Endothelial cell of umbilical vein (primary cell): ENCODE results near the gene SETDB1.

Experiments
- CTCF ChIP-seq, 2 donors: IDR thresholded peaks; 1 replicate in 1 of 2; 2 replicates in 1 of 2; pipeline ENCODE4 v1.5.1; 2011; ENCODE audit warnings: low read length in 2 of 2, mild to moderate bottlenecking in 2 of 2, moderate library complexity in 2 of 2, control low read depth in 1 of 2, inconsistent platforms in 1 of 2, low read depth in 1 of 2; ENCODE audit not compliant: insufficient read depth in 1 of 2; ENCODE audit errors: extremely low read depth in 1 of 2
- EZH2 ChIP-seq: IDR thresholded peaks from 2 replicates; pipeline ENCODE4 v1.6.1; 2012; ENCODE audit warnings: borderline replicate concordance, low read depth, mild to moderate bottlenecking, moderate library complexity, low read length, inconsistent platforms; ENCODE audit not compliant: severe bottlenecking
- FOS ChIP-seq: IDR thresholded peaks from 2 replicates; pipeline ENCODE4 v1.6.1; 2011; ENCODE audit warnings: mild to moderate bottlenecking, low read length, moderate library complexity, borderline replicate concordance; ENCODE audit not compliant: insufficient read depth
- GATA2 ChIP-seq: IDR thresholded peaks from 2 replicates; pipeline ENCODE4 v1.7.0; 2011; ENCODE audit warnings: low read depth, mild to moderate bottlenecking, moderate library complexity, mixed read lengths, low read length; ENCODE audit not compliant: insufficient read length, insufficient read depth
- JUN ChIP-seq: IDR thresholded peaks from 2 replicates; pipeline ENCODE4 v1.6.1; 2011; ENCODE audit warnings: borderline replicate concordance, low read depth; ENCODE audit not compliant: insufficient read length, insufficient read depth
- MAX ChIP-seq: IDR thresholded peaks from 2 replicates; pipeline ENCODE4 v1.6.1; 2011; ENCODE audit not compliant: insufficient read depth, insufficient read length
- MYC ChIP-seq: IDR thresholded peaks from one replicate; pipeline ENCODE4 v1.6.1; 2011; ENCODE audit warnings: mild to moderate bottlenecking, low read depth, low read length
- POLR2A ChIP-seq: IDR thresholded peaks from 2 replicates; pipeline ENCODE4 v1.6.1; 2012; ENCODE audit warnings: low read depth, mild to moderate bottlenecking, control low read depth, low read length
- POLR2AphosphoS5 ChIP-seq: IDR thresholded peaks from 2 replicates; pipeline ENCODE4 v1.6.1; 2012; ENCODE audit warnings: low read depth, mild to moderate bottlenecking, control low read depth, low read length, moderate library complexity; ENCODE audit not compliant: insufficient read depth

- TF ChIP-seq CTCF (IDR thresholded peaks at IDR 0.05; ENCODE audit: extremely low read depth in 1 of 2, insufficient read depth in 1 of 2, low read depth in 1 of 2, low read length in 2 of 2) (no peak), EZH2 (no peak), GATA2 (no peak), POLR2A (no peak), POLR2AphosphoS5 (no peak), MAX (no peak), JUN (no peak), MYC (no peak), FOS (no peak)
These were observed 13.5 kb upstream of the SETDB1 start for GRCh38 chr1:150912623-150913022.
